GM21737 (cell line): ENCODE data around the gene SEZ6.

Source experiments
- ATAC-seq: cut with Tn5 transposase; IDR thresholded peaks from one replicate; pipeline ENCODE4 v1.9.1; 2021; ENCODE audit warnings: mild to moderate bottlenecking, moderate library complexity; ENCODE audit not compliant: unreplicated experiment

The SEZ6 gene

GRCh38 chr17:28907709-28908475 lies 97.9 kb downstream of the SEZ6 start:
- no peak for ATAC-seq

DNA sequence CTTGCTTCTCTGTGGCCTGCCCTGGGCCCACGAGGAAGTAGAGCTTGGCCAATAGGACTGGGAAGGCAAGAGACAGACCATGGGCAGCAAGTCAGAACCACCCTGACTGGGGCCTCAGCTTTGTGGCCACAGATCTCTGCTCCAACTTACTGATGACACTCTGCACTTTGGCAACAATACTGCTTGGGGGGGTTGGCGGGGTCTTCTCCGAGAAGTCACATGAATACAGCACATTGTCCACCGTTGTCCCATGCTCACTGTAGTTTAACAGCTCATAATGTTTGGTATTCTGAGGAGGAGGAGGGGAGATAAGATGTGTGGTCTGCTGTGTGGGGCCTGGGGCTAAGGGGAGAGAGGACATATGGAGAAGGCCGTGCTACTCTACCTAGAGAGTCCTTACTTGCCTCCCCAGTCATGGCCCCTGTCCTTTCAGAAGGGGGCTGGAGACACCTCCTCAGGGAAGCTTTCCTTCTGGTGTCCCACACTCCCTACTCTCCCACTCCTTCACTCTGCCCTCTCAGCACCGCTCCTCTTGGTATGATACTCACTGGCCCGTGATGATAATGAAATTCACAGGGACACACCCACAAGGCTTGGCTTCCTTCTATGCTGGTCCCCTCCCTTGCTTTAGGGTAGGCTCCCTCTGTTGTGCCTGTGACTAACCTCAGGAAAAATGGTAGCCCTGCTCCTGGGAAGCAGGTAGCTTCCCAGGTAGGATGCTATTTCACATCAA lies 99.0 kb downstream of the SEZ6 start:
- no peak for ATAC-seq

DNA sequence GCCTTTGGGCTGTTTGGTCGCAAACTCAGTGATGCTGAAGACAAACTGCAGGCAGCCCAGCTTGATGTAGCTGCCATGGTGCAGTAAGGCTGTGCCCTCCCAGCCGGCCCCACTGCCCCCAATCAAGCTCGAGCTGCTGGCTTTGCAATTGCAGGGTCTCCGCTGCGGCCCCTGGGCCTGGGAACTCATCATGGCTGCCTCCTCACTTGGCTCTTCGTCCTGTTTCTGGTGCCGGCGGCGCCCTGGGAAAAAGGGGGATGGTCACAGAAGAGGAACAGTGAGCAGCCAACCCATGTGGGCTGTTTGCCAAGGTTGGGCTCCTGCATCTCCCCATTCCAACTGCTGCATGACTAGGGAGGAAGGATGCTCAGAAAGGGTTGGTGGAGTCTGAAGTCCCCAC lies 99.6 kb downstream of the SEZ6 start:
- no peak for ATAC-seq
